ENCODE measurements around the gene EQTN.

EQTN gene

GRCh38 chr9:27297050-27297449, at the start of gene EQTN:
TSS of gene EQTN (minus strand) at chr9:27297150. CDS start at chr9:27297055, 95 bp downstream.
- DNase-seq: no peak

- no peak for DNase-seq
These were observed 47.8 kb upstream of the EQTN start for GRCh38 chr9:27344776-27345175.

GRCh38 chr9:27341545-27342294, 44.8 kb upstream of the EQTN start:
- DNase-seq: no peak

GRCh38 chr9:27340961-27341511, 44.1 kb upstream of the EQTN start:
- no peak for DNase-seq

GRCh38 chr9:27340285-27340674, 43.3 kb upstream of the EQTN start:
- DNase-seq: no peak

GRCh38 chr9:27339661-27340284, 42.8 kb upstream of the EQTN start:
- no peak for DNase-seq

GRCh38 chr9:27338527-27338903, 41.6 kb upstream of the EQTN start:
- no peak for DNase-seq

- DNase-seq: no peak
These were observed 41.0 kb upstream of the EQTN start for GRCh38 chr9:27337833-27338526.

- no peak for DNase-seq
These were observed 40.3 kb upstream of the EQTN start for GRCh38 chr9:27337236-27337635.

- no peak for DNase-seq
These were observed 39.9 kb upstream of the EQTN start for GRCh38 chr9:27336829-27337228.

- no peak for DNase-seq
These were observed 39.2 kb upstream of the EQTN start for GRCh38 chr9:27336126-27336525.

GRCh38 chr9:27335075-27335474, 38.1 kb upstream of the EQTN start:
- DNase-seq: no peak

- DNase-seq: peak; percentile 42
These were observed 36.5 kb upstream of the EQTN start for GRCh38 chr9:27333241-27334052.

GRCh38 chr9:27331393-27331792, 34.4 kb upstream of the EQTN start:
- no peak for DNase-seq

GRCh38 chr9:27329291-27329690, 32.3 kb upstream of the EQTN start:
- no peak for DNase-seq

- no peak for DNase-seq
These were observed 31.5 kb upstream of the EQTN start for GRCh38 chr9:27328483-27328882.

- no peak for DNase-seq
These were observed 14.2 kb upstream of the EQTN start for GRCh38 chr9:27311184-27311583.

GRCh38 chr9:27310582-27310981, 13.6 kb upstream of the EQTN start:
- DNase-seq: no peak

GRCh38 chr9:27308691-27309390, 11.9 kb upstream of the EQTN start:
- no peak for DNase-seq

GRCh38 chr9:27304521-27304920, 7.6 kb upstream of the EQTN start:
- DNase-seq: no peak

GRCh38 chr9:27303219-27303618, 6.3 kb upstream of the EQTN start:
- no peak for DNase-seq

GRCh38 chr9:27293996-27294395, 3.0 kb downstream of the EQTN start:
- no peak for DNase-seq
